SU-DHL-6 (cell line): ENCODE results near the gene ELL3.

Experiments
- EZH2phosphoT487 ChIP-seq: fragments of 200-600 bp; sonication (generic), shearing (Covaris generic); conservative IDR thresholded peaks from 2 replicates; pipeline ENCODE4 v1.6.1; 2018; ENCODE audit warnings: mild to moderate bottlenecking, antibody characterized with exemption, low read length, moderate library complexity, mixed read lengths
- TF ChIP-seq, protein P1 (sequence below): fragments of 200-600 bp; sonication (generic); IDR thresholded peaks from one replicate; pipeline ENCODE4 v1.5.1; 2017; ENCODE audit warnings: antibody characterized with exemption, mild to moderate bottlenecking, low read length, moderate library complexity; ENCODE audit not compliant: insufficient read depth, poor library complexity, severe bottlenecking

DNA sequence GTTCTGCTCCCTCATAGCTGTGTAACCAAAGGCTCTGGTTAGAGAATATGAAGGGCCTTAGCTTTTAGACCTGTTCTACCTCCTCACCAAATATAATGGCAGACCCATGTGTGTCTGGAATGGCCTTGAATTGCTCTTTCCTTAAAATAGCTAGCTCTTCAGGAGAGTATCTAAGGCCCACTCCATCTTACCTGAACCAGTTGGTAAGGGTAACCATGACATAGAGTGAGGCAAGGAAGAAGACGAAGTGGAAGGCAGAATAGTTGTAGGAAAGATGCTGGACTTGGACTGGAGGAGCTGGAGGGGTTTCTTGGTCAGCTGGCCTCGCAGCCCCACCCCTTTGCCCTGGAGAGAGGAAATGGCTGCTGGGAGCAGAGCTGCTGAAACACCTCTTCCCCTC lies 18.4 kb upstream of the ELL3 start:
- TF ChIP-seq, protein P1, sequence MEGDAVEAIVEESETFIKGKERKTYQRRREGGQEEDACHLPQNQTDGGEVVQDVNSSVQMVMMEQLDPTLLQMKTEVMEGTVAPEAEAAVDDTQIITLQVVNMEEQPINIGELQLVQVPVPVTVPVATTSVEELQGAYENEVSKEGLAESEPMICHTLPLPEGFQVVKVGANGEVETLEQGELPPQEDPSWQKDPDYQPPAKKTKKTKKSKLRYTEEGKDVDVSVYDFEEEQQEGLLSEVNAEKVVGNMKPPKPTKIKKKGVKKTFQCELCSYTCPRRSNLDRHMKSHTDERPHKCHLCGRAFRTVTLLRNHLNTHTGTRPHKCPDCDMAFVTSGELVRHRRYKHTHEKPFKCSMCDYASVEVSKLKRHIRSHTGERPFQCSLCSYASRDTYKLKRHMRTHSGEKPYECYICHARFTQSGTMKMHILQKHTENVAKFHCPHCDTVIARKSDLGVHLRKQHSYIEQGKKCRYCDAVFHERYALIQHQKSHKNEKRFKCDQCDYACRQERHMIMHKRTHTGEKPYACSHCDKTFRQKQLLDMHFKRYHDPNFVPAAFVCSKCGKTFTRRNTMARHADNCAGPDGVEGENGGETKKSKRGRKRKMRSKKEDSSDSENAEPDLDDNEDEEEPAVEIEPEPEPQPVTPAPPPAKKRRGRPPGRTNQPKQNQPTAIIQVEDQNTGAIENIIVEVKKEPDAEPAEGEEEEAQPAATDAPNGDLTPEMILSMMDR = no peak
- TF ChIP-seq EZH2phosphoT487 = no peak
